Spleen (tissue), 11 donors: ENCODE measurements around the gene KIFBP. TPM values are rescaled to one million over a fixed set of nuclear protein-coding genes. Genes with fewer than 3 reads are reported as not detected.

Source experiments
- DNase-seq: peaks from one replicate; pipeline ENCODE4 v3.0.0-alpha.2; 2020
- H3K27ac ChIP-seq, 8 donors: fragments of 200-600 bp; sonication (generic) in 7 of 8; 1 replicate in 4 of 8; 2 replicates in 4 of 8; pipeline versions ENCODE4 v1.5.0 to v1.8.0; 2016 to 2021; ENCODE audit warnings: inconsistent platforms in 4 of 8, mild to moderate bottlenecking in 4 of 8, moderate library complexity in 1 of 8
- H3K27me3 ChIP-seq, 7 donors: fragments of 200-600 bp; sonication (generic) in 6 of 7; replicated peaks in 1 of 7; 1 replicate in 4 of 7; 2 replicates in 3 of 7; pipeline versions ENCODE4 v1.5.0 to v1.8.0; 2016 to 2021; ENCODE audit warnings: inconsistent platforms in 3 of 7, mild to moderate bottlenecking in 1 of 7
- H3K36me3 ChIP-seq, 6 donors: fragments of 200-600 bp; sonication (generic) in 5 of 6; 1 replicate in 4 of 6; 2 replicates in 2 of 6; pipeline versions ENCODE4 v1.5.0 to v1.8.0; 2016 to 2021; ENCODE audit warnings: inconsistent platforms in 2 of 6
- H3K4me1 ChIP-seq, 6 donors: fragments of 200-600 bp; sonication (generic) in 5 of 6; 1 replicate in 3 of 6; 2 replicates in 3 of 6; pipeline versions ENCODE4 v1.5.0 to v1.8.0; 2016 to 2021; ENCODE audit warnings: inconsistent platforms in 3 of 6
- H3K4me3 ChIP-seq, 8 donors: fragments of 200-600 bp; sonication (generic) in 7 of 8; 1 replicate in 4 of 8; 2 replicates in 4 of 8; pipeline versions ENCODE4 v1.5.0 to v1.8.0; 2016 to 2021; ENCODE audit warnings: inconsistent platforms in 4 of 8, mild to moderate bottlenecking in 4 of 8, moderate library complexity in 2 of 8
- H3K9me3 ChIP-seq, 8 donors: fragments of 200-600 bp; sonication (generic) in 7 of 8; 1 replicate in 4 of 8; 2 replicates in 4 of 8; pipeline versions ENCODE4 v1.5.0 to v1.8.0; 2016 to 2021; ENCODE audit warnings: inconsistent platforms in 4 of 8
- POLR2A ChIP-seq, 3 donors: fragments of 450-650 bp; IDR thresholded peaks; one replicate each; pipeline ENCODE4 v1.5.1; 2017; ENCODE audit warnings: antibody characterized with exemption in 3 of 3, mild to moderate bottlenecking in 1 of 3
- POLR2AphosphoS5 ChIP-seq, 3 donors: sonication (generic); formaldehyde crosslinking; IDR thresholded peaks; one replicate each; pipeline ENCODE4 v1.5.1; 2017; ENCODE audit warnings: antibody characterized with exemption in 3 of 3
- WGBS, 5 donors: extraction: QIAGEN DNeasy Blood & Tissue Kit in 3 of 5; methylation state at CpG; one replicate each; pipeline versions ENCODE4 v1.1.5 to v1.1.7; 2013 to 2018; 5-methylcytosine and 5-hydroxymethylcytosine counted together
- intact Hi-C: fragments of 100-400 bp; cut with DNase I; formaldehyde crosslinking; loops from one replicate; pipeline ENCODE4 v1.15.0; 2023; ENCODE audit warnings: low total_unique reads
- polyA plus RNA-seq, 3 donors: library from polyadenylated mRNA; stranded (reverse); fragments of 200-250 nt; gene quantifications; one replicate each; pipeline ENCODE4 v1.2.1, GENCODE V29; 2013
- total RNA-seq, 7 donors: library from RNA; depleted of rRNA in 3 of 7; stranded (reverse); fragments of >200 nt in 3 of 7; fragmentation: NEBNext Ultra II Directional in 4 of 7; extraction: Animal tissue kit (Norgen Biotek cat#: 25700) in 4 of 7; gene quantifications; one replicate each; pipeline versions ENCODE4 v1.1.0 to v1.2.1, GENCODE V29; 2016 to 2021
- TF ChIP-seq, protein P1 (sequence below), 11 experiments: fragments of 200-600 bp in 7 of 11; fragments of 450-650 bp in 4 of 11; sonication (generic) in 4 of 11; IDR thresholded peaks in 8 of 11; conservative IDR thresholded peaks in 3 of 11; 1 replicate in 7 of 11; 2 replicates in 4 of 11; pipeline versions ENCODE4 v1.4.0 to v1.8.0; 2016 to 2021; ENCODE audit warnings: antibody characterized with exemption in 11 of 11, inconsistent platforms in 4 of 11, mild to moderate bottlenecking in 1 of 11
- donor health status: healthy with polysubstance abuse.
- donor health status: DM: no; HTN: no; CAD: no; lungs with moderate emphysema.
- donor health status: DM: no; HTN: no; CAD: no.
- donor health status: Bipolar disorder and iron deficiency.
- donor health status: healthy.
- donor health status: DM: no; HTN: no; CAD: no.
- donor health status: DM: yes; HTN: yes; CAD: no.

KIFBP gene
- total and polyA plus RNA-seq, 10 donors: 7.3 to 20.1 (median 15.7) TPM

DNA sequence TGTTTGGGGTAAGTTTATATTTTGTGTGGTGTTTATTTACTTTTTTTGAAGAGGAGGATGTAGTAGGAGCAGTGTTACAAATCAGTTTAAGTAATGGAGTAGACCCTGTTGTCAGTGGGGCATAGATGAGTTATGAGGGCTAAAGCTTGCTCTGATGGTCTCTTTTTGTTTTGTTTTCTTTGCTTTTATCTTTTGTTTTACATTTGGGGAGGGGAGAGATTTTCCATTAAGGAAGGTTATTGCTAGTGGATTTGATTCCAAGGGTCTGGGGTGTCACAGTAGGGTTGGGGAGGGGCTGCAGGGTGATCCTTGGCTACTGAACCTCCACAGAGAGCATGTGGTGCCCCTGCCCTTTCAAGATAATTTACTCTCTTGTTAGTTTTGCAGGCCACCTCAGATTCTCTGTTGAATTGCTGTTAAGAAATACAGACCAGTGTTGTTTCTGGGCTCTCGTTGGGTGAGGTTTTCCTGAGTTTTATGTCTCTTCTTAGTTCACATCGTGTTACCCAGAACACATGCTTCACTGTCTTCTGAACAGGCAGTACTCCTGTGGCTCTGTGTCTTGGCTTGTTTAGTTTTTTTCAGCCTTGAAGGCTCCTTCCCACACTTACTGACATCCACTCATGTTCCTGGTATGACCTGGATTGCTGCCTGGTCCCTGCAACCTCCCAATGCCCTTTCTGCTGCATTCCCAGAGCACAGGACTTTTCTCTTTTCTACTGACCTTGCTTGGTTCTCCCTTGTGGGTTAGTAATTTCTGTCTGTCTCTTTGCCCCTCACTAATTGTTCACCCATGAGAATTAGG is 4.2 kb downstream of the KIFBP start:
- TF ChIP-seq, protein P1, sequence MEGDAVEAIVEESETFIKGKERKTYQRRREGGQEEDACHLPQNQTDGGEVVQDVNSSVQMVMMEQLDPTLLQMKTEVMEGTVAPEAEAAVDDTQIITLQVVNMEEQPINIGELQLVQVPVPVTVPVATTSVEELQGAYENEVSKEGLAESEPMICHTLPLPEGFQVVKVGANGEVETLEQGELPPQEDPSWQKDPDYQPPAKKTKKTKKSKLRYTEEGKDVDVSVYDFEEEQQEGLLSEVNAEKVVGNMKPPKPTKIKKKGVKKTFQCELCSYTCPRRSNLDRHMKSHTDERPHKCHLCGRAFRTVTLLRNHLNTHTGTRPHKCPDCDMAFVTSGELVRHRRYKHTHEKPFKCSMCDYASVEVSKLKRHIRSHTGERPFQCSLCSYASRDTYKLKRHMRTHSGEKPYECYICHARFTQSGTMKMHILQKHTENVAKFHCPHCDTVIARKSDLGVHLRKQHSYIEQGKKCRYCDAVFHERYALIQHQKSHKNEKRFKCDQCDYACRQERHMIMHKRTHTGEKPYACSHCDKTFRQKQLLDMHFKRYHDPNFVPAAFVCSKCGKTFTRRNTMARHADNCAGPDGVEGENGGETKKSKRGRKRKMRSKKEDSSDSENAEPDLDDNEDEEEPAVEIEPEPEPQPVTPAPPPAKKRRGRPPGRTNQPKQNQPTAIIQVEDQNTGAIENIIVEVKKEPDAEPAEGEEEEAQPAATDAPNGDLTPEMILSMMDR (IDR thresholded peaks at IDR 0.05 in 8 of 11, conservative IDR thresholded peaks at IDR 0.05 in 3 of 11): no peak
- TF ChIP-seq POLR2AphosphoS5 (IDR thresholded peaks at IDR 0.05): peak in 1 of 3 donors; percentile 42
- 44 to 61% (median 51%) methylated on average over 2 of the region's 2 CpGs for WGBS, 5 donors
- H3K4me3 ChIP-seq: no peak overlapping the region
- H3K27me3 ChIP-seq: no peaks in the 10 kb centered on the region
- H3K27ac ChIP-seq: peak overlapping the region in 4 of 8 donors; percentile 11 to 50 (median 32)
- peaks cover 27 to 87% (median 53%) of the 10 kb centered on the region in 6 donors for H3K4me1 ChIP-seq
- H3K36me3 ChIP-seq: no peaks in the 10 kb centered on the region
- H3K9me3 ChIP-seq: no peaks in the 10 kb centered on the region
- intact Hi-C loops: no loop called here
- DNase-seq: no peak

DNA sequence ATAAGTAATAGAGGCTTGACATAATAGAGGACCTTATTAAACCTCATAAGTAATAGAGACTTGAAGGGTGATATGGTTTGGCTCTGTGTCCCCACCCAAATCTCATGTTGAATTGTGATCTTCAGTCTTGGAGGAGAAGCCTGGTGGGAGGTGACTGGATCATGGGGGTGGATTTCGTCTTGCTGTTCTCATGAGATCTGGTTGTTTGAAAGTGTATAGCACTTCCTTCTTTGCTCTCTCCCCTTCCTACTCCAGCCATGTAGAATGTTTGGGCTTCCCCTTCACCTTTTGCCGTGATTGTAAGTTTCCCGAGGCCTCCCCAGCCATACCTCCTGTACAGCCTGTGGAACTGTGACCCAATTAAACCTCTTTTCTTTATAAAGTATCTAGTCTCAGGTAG is 8.6 kb downstream of the KIFBP start:
- H3K27me3 ChIP-seq: no peaks in the 10 kb centered on the region
- TF ChIP-seq POLR2A (IDR thresholded peaks at IDR 0.05) (no peak), POLR2AphosphoS5 (IDR thresholded peaks at IDR 0.05) (no peak)
- TF ChIP-seq, protein P1 (IDR thresholded peaks at IDR 0.05 in 8 of 11, conservative IDR thresholded peaks at IDR 0.05 in 3 of 11): no peak
- H3K27ac ChIP-seq: peak overlapping the region in 1 of 8 donors; percentile 0
- 62 to 76% (median 74%) methylated on average over 3 of the region's 3 CpGs for WGBS, 5 donors
- no peak overlapping the region for H3K4me3 ChIP-seq
- peaks cover 0 to 28% (median 10%) of the 10 kb centered on the region in 6 donors for H3K36me3 ChIP-seq
- no peaks in the 10 kb centered on the region for H3K9me3 ChIP-seq
- peaks cover 7 to 53% (median 21%) of the 10 kb centered on the region in 6 donors for H3K4me1 ChIP-seq
- intact Hi-C loops: no loop called here
- DNase-seq: no peak

DNA sequence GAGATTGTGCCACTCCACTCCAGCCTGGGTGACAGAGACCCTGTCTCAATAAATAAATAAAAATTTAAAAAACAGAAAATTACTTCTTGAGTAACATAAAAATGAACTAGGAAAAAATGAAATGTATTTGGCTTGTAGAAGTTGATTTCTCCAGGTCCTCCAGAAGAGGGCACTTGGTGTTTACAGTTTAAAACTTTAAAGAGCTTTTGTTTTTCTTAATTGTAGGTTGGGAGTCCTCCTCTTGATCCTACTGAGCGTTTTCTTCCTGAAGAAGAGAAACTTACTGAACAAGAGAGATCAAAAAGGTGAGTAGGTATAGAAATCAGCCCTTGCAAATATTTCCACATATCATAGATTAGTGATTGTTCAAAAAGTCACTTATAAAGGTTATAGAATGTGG is 16.2 kb downstream of the KIFBP start:
- DNase-seq: no peak
- Histone ChIP-seq H3K9me3 (no peaks in the 10 kb centered on the region), H3K27ac (peak overlapping the region in 2 of 8 donors; percentile 24 to 26), H3K36me3 (peaks cover 0 to 76% (median 29%) of the 10 kb centered on the region in 6 donors), H3K4me3 (no peak overlapping the region), H3K4me1 (peaks cover 0 to 15% (median 2%) of the 10 kb centered on the region in 6 donors), H3K27me3 (no peaks in the 10 kb centered on the region)
- no peak for TF ChIP-seq POLR2A (IDR thresholded peaks at IDR 0.05)
- no peak for TF ChIP-seq POLR2AphosphoS5 (IDR thresholded peaks at IDR 0.05)
- TF ChIP-seq, protein P1 (IDR thresholded peaks at IDR 0.05 in 8 of 11, conservative IDR thresholded peaks at IDR 0.05 in 3 of 11): peak in 9 of 11 experiments; percentile 32 to 71 (median 61)
- intact Hi-C loops: loop anchor here (5.0 kb wide), 1 partner anchor 87 kb away; no protein-coding TSS in a partner anchor
- WGBS, 5 donors: 5 to 10% (median 9%) methylated on average over 1 of the region's 1 CpG
